Suprapubic skin (tissue), 4 donors: Measurements from ENCODE around the gene NEFH. TPM values are rescaled to one million over a fixed set of nuclear protein-coding genes. Genes with fewer than 3 reads are reported as not detected.

Source experiments
- DNase-seq, 2 donors: peaks; one replicate each; pipeline ENCODE4 v3.0.0-alpha.2; 2019; ENCODE audit warnings: low spot score in 2 of 2
- H3K27ac ChIP-seq: fragments of 200-600 bp; sonication (generic); one replicate; pipeline ENCODE4 v1.5.1; 2019
- H3K27me3 ChIP-seq: fragments of 200-600 bp; sonication (generic); one replicate; pipeline ENCODE4 v1.5.1; 2019
- H3K36me3 ChIP-seq: fragments of 200-600 bp; sonication (generic); one replicate; pipeline ENCODE4 v1.5.1; 2019
- H3K4me1 ChIP-seq: fragments of 200-600 bp; sonication (generic); one replicate; pipeline ENCODE4 v1.5.1; 2019
- H3K4me3 ChIP-seq: fragments of 200-600 bp; sonication (generic); one replicate; pipeline ENCODE4 v1.5.1; 2019; ENCODE audit warnings: mild to moderate bottlenecking
- H3K9me3 ChIP-seq: fragments of 200-600 bp; sonication (generic); one replicate; pipeline ENCODE4 v1.5.1; 2019
- CTCF ChIP-seq, 2 donors: fragments of 200-600 bp in 1 of 2; fragments of 450-650 bp in 1 of 2; sonication (generic) in 1 of 2; IDR thresholded peaks; one replicate each; pipeline ENCODE4 v1.5.1; 2016 to 2019; ENCODE audit warnings: antibody characterized with exemption in 2 of 2, mild to moderate bottlenecking in 1 of 2, moderate library complexity in 1 of 2
- EP300 ChIP-seq: sonication (generic); formaldehyde crosslinking; IDR thresholded peaks from one replicate; pipeline ENCODE4 v1.6.1; 2017; ENCODE audit warnings: antibody characterized with exemption
- POLR2A ChIP-seq, 2 donors: fragments of 450-650 bp; IDR thresholded peaks; one replicate each; pipeline ENCODE4 v1.6.1; 2017; ENCODE audit warnings: antibody characterized with exemption in 2 of 2, mild to moderate bottlenecking in 2 of 2, moderate library complexity in 2 of 2
- POLR2AphosphoS5 ChIP-seq, 3 donors: sonication (generic); formaldehyde crosslinking; IDR thresholded peaks; one replicate each; pipeline ENCODE4 v1.6.1; 2017; ENCODE audit warnings: antibody characterized with exemption in 3 of 3
- WGBS: methylation state at CpG from one replicate; pipeline ENCODE4 v1.1.5; 2018; 5-methylcytosine and 5-hydroxymethylcytosine counted together
- total RNA-seq, 4 donors: library from RNA; depleted of rRNA; stranded (reverse); fragments of >200 nt; gene quantifications; one replicate each; pipeline ENCODE4 v1.1.0, GENCODE V29; 2016

Gene NEFH
- total RNA-seq, 4 donors from 2014 or later = 0.26 to 0.51 TPM; not detected in 2

- H3K36me3 ChIP-seq = no peaks in the 10 kb centered on the region
- no peak overlapping the region for H3K27ac ChIP-seq
- no peaks in the 10 kb centered on the region for H3K9me3 ChIP-seq
- H3K27me3 ChIP-seq = peaks cover 42% of the 10 kb centered on the region
- no peak overlapping the region for H3K4me3 ChIP-seq
- H3K4me1 ChIP-seq = peaks cover 18% of the 10 kb centered on the region
- 89% methylated on average over 8 of the region's 8 CpGs for WGBS
- TF ChIP-seq POLR2AphosphoS5 (IDR thresholded peaks at IDR 0.05) = no peak
- TF ChIP-seq EP300 = no peak
- TF ChIP-seq POLR2A (IDR thresholded peaks at IDR 0.05) = no peak
- no peak for TF ChIP-seq CTCF (IDR thresholded peaks at IDR 0.05)
- no peak for DNase-seq
Observed at GRCh38 chr22:29475550-29475949, 4.5 kb upstream of the NEFH start.

DNA sequence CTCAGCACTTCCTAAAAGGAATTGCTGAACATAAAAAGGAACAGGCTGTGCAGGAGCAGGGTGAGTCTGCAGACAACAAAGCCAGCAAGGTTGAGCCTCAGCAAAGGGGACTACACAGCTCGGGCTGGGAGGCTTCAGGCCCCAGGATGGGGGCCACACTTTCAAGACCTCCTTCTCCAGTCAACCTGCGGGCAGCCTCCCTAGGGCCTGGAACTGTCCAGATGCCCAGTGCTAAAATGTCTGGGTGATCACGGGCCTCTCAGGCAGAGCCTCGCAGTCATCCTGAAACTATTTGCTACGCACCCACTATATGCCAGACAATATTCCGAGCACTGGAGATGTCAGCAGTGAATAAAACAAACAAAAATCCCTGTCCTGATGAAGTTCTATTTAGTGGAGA is 3.9 kb upstream of the NEFH start:
- Histone ChIP-seq H3K4me1 (peaks cover 22% of the 10 kb centered on the region), H3K27ac (no peak overlapping the region), H3K4me3 (no peak overlapping the region), H3K27me3 (peaks cover 45% of the 10 kb centered on the region), H3K36me3 (no peaks in the 10 kb centered on the region), H3K9me3 (no peaks in the 10 kb centered on the region)
- no peak for DNase-seq
- no peak for TF ChIP-seq POLR2A (IDR thresholded peaks at IDR 0.05)
- TF ChIP-seq POLR2AphosphoS5 (IDR thresholded peaks at IDR 0.05) = no peak
- no peak for TF ChIP-seq EP300
- TF ChIP-seq CTCF (IDR thresholded peaks at IDR 0.05) = no peak
- 59% methylated on average over 6 of the region's 6 CpGs for WGBS

- Histone ChIP-seq H3K27me3 (peaks cover 60% of the 10 kb centered on the region), H3K36me3 (no peaks in the 10 kb centered on the region), H3K4me3 (no peak overlapping the region), H3K27ac (no peak overlapping the region), H3K9me3 (no peaks in the 10 kb centered on the region), H3K4me1 (peaks cover 25% of the 10 kb centered on the region)
- DNase-seq = no peak
- TF ChIP-seq EP300 = no peak
- TF ChIP-seq POLR2A (IDR thresholded peaks at IDR 0.05) = no peak
- TF ChIP-seq CTCF (IDR thresholded peaks at IDR 0.05) = no peak
- no peak for TF ChIP-seq POLR2AphosphoS5 (IDR thresholded peaks at IDR 0.05)
- WGBS = 28% methylated on average over 4 of the region's 4 CpGs
Observed at GRCh38 chr22:29477723-29478318, 2.2 kb upstream of the NEFH start.

DNA sequence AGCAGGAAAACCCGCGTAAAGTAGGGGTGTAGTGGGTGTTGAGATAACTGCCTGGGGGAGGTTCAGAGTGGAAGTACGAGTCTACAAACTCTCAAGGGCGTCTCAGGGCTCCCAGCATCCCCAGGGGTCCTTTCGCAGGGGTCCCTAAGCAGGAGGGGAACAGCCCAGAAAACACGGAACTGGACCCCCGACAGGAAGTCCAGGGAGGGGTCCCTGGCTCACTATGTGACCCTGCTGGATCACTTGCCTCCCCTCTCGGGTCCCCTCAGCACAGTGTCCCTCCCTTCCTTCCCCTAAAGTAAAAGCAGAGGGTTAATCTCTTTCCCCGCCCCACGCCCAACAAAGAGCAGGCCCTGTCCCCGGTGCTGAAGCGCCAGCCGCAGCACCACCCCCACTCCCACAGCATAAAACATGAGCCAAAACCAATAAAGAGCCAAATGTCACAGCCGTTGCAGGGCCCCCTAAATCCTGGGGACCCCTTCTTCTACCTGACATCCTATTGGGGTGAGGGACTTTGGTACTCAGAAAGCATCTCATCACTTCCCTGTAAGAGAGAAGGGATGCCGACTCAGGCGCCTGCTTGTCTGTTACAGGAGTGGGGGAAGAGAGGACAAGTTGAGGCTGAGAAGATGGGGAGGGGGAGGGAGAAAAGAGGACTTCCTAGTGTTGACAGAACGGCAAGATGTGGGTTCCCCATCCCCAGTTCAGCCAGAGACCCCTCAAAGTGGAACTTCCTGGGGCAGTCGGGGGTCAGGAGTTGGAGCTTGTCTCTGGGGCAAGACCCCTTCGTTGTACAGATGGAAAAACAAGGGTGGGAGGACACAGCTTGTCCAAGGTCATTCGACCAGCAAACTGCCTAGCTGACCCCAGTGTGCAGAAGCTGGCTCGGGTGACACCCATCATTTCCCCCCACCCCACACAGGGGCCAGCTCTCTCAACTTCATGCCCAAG is 1.4 kb upstream of the NEFH start:
- Histone ChIP-seq H3K4me3 (no peak overlapping the region), H3K27ac (no peak overlapping the region), H3K36me3 (no peaks in the 10 kb centered on the region), H3K27me3 (peaks cover 59% of the 10 kb centered on the region), H3K9me3 (no peaks in the 10 kb centered on the region), H3K4me1 (peaks cover 25% of the 10 kb centered on the region)
- TF ChIP-seq CTCF (IDR thresholded peaks at IDR 0.05) = no peak
- TF ChIP-seq EP300 = no peak
- TF ChIP-seq POLR2A (IDR thresholded peaks at IDR 0.05) = no peak
- 11% methylated on average over 21 of the region's 21 CpGs for WGBS
- DNase-seq = no peak

GRCh38 chr22:29480262-29480511 is 169 bp downstream of the NEFH start:
- no peak for DNase-seq
- Histone ChIP-seq H3K27me3 (peaks cover 54% of the 10 kb centered on the region), H3K9me3 (no peaks in the 10 kb centered on the region), H3K27ac (no peak overlapping the region), H3K4me1 (peaks cover 25% of the 10 kb centered on the region), H3K36me3 (no peaks in the 10 kb centered on the region), H3K4me3 (peak overlapping the region; percentile 28)
- TF ChIP-seq POLR2A (IDR thresholded peaks at IDR 0.05) = no peak
- no peak for TF ChIP-seq CTCF (IDR thresholded peaks at IDR 0.05)
- no peak for TF ChIP-seq POLR2AphosphoS5 (IDR thresholded peaks at IDR 0.05)
- TF ChIP-seq EP300 = no peak
- 12% methylated on average over 30 of the region's 39 CpGs for WGBS
